Retinal pigment epithelial cell (primary cell): ENCODE results near the gene ADCY10.

ENCODE experiments used
- DNase-seq: peaks from one replicate; pipeline ENCODE4 v3.0.0-alpha.2; 2010; ENCODE audit warnings: low read depth
- H3K4me3 ChIP-seq: 2 replicates; pipeline ENCODE4 v1.5.1; 2011; ENCODE audit warnings: mild to moderate bottlenecking, low read length, control low read depth, moderate library complexity
- TF ChIP-seq, protein P1 (sequence below): conservative IDR thresholded peaks from 2 replicates; pipeline ENCODE4 v1.5.1; 2011; ENCODE audit warnings: low read depth, low read length, control low read depth, inconsistent platforms

Gene ADCY10

GRCh38 chr1:167795810-167796740 lies 117.9 kb downstream of the ADCY10 start:
- TF ChIP-seq, protein P1, sequence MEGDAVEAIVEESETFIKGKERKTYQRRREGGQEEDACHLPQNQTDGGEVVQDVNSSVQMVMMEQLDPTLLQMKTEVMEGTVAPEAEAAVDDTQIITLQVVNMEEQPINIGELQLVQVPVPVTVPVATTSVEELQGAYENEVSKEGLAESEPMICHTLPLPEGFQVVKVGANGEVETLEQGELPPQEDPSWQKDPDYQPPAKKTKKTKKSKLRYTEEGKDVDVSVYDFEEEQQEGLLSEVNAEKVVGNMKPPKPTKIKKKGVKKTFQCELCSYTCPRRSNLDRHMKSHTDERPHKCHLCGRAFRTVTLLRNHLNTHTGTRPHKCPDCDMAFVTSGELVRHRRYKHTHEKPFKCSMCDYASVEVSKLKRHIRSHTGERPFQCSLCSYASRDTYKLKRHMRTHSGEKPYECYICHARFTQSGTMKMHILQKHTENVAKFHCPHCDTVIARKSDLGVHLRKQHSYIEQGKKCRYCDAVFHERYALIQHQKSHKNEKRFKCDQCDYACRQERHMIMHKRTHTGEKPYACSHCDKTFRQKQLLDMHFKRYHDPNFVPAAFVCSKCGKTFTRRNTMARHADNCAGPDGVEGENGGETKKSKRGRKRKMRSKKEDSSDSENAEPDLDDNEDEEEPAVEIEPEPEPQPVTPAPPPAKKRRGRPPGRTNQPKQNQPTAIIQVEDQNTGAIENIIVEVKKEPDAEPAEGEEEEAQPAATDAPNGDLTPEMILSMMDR = no peak
- no peak overlapping the region for H3K4me3 ChIP-seq
- DNase-seq = no peak

- TF ChIP-seq, protein P1 = no peak
Observed at GRCh38 chr1:167794043-167794442, 119.9 kb downstream of the ADCY10 start.

GRCh38 chr1:167792188-167792565 lies 121.8 kb downstream of the ADCY10 start:
- TF ChIP-seq, protein P1 = no peak
- no peak overlapping the region for H3K4me3 ChIP-seq
- no peak for DNase-seq

More at GRCh38 chr1:167794043-167794442, 119.9 kb downstream of the ADCY10 start:
- DNase-seq = no peak
- no peak overlapping the region for H3K4me3 ChIP-seq

DNA sequence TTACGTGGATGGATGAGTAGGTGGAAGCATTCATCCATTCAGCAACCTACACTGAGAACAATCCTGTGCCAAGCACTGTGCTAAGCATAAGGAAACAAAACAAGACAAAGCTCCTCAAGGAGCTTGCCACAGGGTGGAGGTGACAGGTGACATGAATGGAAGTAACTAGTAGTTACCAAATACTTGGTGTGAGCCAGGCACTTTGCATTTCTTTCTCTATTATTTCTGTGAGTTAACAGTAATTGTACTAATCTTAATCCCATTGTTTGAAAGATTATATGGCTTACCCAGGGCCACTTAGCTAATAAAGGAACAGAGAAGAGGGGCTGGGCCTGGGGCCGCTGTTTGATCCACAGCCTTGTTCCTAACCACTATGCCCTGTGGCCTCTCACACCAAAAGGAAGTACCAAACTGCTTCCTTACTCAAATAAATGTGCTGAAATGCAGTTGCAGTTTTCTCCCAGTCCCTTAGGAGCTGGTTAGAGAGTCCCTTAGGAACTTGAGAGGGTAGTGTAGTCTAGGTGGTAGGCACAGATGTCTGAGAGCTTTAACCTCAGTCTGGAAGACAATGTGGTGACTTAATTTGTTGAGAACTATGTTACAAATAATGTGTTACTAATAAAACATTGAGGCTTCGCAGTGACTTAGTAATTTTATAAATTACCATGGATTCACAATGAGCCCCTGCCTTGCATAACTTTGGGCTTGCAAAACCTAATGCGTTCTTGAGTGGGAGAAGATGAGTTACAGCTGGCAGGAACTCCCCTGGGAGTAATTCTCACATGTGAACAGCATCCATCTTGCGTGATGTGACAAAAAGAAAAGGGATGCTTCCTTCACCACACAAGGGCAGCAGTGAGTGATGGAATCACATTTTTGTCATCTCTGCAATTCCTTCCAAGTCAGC lies 122.4 kb downstream of the ADCY10 start:
- TF ChIP-seq, protein P1 = no peak
- H3K4me3 ChIP-seq = no peak overlapping the region
- no peak for DNase-seq

DNA sequence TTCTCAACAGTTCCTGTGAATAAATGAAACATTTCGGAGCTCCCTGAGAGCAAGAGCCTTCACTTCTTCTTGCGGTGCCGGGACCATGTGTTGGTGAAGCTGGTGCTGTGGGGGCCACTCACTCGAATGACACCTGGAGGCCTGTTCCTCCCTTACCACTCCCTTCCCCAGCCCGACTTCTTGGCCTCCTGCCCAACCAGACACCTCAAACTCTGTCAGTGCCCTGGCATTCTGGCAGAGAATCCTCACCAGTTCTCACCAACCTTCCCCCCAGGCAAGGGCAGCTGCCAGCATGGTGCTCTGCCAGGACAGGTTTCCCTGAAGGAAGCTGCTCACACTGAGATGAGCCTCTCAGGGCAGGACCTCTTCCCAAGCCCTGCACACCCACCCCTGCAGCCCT lies 123.8 kb downstream of the ADCY10 start:
- no peak overlapping the region for H3K4me3 ChIP-seq
- DNase-seq = no peak
- TF ChIP-seq, protein P1 = no peak

DNA sequence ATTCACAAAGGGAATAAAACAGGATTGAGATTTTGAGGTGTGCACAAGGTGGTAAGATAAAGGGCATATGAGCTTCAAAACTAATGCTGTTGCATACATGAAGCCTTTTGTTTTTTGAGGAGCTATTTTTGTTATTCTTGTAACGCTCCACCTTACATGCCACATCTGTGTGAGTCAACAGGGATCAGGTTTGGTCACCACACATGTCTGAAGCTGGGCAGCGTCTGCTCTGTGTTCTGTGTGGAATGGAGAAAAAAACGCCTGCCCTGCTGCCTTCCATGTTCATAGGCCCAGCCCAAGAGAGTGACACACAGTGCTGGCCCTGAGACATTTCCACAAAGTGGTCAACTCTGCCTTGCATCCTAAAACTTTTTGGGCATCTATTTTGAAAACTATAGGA lies 124.4 kb downstream of the ADCY10 start:
- TF ChIP-seq, protein P1 = no peak
- H3K4me3 ChIP-seq = no peak overlapping the region
- no peak for DNase-seq
